Gastroesophageal sphincter (tissue), 3 donors: ENCODE results near the gene CRELD2.

Source experiments
- CTCF ChIP-seq, 4 experiments: fragments of 200-600 bp in 2 of 4; fragments of 450-650 bp in 2 of 4; sonication (generic) in 1 of 4; IDR thresholded peaks; one replicate each; pipeline ENCODE4 v1.5.1; 2017 to 2019; ENCODE audit warnings: antibody characterized with exemption in 4 of 4, mild to moderate bottlenecking in 2 of 4, moderate library complexity in 2 of 4
- POLR2AphosphoS5 ChIP-seq: sonication (generic); formaldehyde crosslinking; IDR thresholded peaks from one replicate; pipeline ENCODE4 v1.6.1; 2017; ENCODE audit warnings: antibody characterized with exemption

GRCh38 chr22:49947296-49947622 is 28.8 kb downstream of the CRELD2 start:
- no peak for TF ChIP-seq CTCF (IDR thresholded peaks at IDR 0.05)
- no peak for TF ChIP-seq POLR2AphosphoS5
